AG04450 (cell line): ENCODE measurements around the gene GLG1. TPM values are rescaled to one million over a fixed set of nuclear protein-coding genes. Genes with fewer than 3 reads are reported as not detected.
"Not testable (repeated sequence)": the region's sequence is repeated elsewhere in the genome, so short reads cannot be mapped to it uniquely, and the experiment has no call there.

Source experiments
- CTCF ChIA-PET: fragments of 300-600, 350-600 bp; formaldehyde crosslinking; extraction: SDS; loops from one replicate; lab custom pipeline; 2022; ENCODE audit warnings: antibody characterized with exemption, inconsistent platforms; lab: Charles Lee
- POLR2A ChIA-PET: fragments of 350-600 bp; formaldehyde crosslinking; extraction: SDS; loops from one replicate; lab custom pipeline; 2021; ENCODE audit warnings: antibody characterized with exemption, inconsistent platforms; lab: Yijun Ruan, JAX
- DNase-seq: peaks from one replicate; pipeline ENCODE4 v3.0.0-alpha.2; 2011; ENCODE audit warnings: low read depth, low spot score
- H3K27ac ChIP-seq: one replicate; pipeline ENCODE4 v1.5.1; 2012; ENCODE audit warnings: low read depth, low read length, control low read depth
- H3K27me3 ChIP-seq: one replicate; pipeline ENCODE4 v1.6.0; 2012; ENCODE audit warnings: low read length; ENCODE audit not compliant: control insufficient read depth, insufficient read depth
- H3K4me3 ChIP-seq: 2 replicates; pipeline ENCODE4 v1.5.1; 2011; ENCODE audit warnings: mild to moderate bottlenecking, low read depth, low read length, control low read depth
- H3K9me3 ChIP-seq: 2 replicates; pipeline ENCODE4 v1.5.1; 2012; ENCODE audit warnings: low read length; ENCODE audit not compliant: control insufficient read depth, insufficient read depth
- polyA plus RNA-seq: library from polyadenylated mRNA; depleted of rRNA; stranded (reverse); fragments of >200 nt; gene quantifications from 2 replicates; pipeline ENCODE4 v1.2.3, GENCODE V29; 2011
- TF ChIP-seq, protein P1 (sequence below): IDR thresholded peaks from 2 replicates; pipeline ENCODE4 v1.5.1; 2011; ENCODE audit warnings: low read depth, low read length, control low read depth, inconsistent platforms

The GLG1 gene
- polyA plus RNA-seq, 1 experiment = 188 TPM

DNA sequence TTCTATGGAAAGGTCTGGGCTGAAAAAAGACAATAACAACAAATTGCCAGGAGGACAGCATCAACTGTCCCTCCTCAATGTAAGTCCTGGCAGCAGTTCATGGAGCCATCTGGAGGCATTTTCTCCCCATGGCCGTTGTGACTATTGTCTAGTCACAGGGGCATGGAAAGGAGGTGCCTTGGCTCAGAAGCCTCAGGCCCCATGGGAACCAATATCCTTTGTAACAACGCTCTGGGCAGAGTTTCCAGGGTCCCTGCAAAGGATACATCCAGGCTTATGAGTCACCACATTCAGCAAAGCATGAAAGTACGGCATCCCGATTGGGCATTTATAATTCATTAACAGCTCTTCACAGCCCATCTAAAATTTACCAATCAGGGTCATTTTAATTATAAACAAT, 85.2 kb downstream of the GLG1 start:
- H3K27ac ChIP-seq = no peak overlapping the region
- TF ChIP-seq, protein P1, sequence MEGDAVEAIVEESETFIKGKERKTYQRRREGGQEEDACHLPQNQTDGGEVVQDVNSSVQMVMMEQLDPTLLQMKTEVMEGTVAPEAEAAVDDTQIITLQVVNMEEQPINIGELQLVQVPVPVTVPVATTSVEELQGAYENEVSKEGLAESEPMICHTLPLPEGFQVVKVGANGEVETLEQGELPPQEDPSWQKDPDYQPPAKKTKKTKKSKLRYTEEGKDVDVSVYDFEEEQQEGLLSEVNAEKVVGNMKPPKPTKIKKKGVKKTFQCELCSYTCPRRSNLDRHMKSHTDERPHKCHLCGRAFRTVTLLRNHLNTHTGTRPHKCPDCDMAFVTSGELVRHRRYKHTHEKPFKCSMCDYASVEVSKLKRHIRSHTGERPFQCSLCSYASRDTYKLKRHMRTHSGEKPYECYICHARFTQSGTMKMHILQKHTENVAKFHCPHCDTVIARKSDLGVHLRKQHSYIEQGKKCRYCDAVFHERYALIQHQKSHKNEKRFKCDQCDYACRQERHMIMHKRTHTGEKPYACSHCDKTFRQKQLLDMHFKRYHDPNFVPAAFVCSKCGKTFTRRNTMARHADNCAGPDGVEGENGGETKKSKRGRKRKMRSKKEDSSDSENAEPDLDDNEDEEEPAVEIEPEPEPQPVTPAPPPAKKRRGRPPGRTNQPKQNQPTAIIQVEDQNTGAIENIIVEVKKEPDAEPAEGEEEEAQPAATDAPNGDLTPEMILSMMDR = no peak
- CTCF ChIA-PET = interaction anchor here (0.6 kb wide), 1 partner anchor 15 kb away, joined by 4 read pairs; no protein-coding TSS in a partner anchor
- no peaks in the 10 kb centered on the region for H3K27me3 ChIP-seq
- H3K9me3 ChIP-seq = no peaks in the 10 kb centered on the region
- no peak overlapping the region for H3K4me3 ChIP-seq
- POLR2A ChIA-PET = no interaction called here
- DNase-seq = no peak

DNA sequence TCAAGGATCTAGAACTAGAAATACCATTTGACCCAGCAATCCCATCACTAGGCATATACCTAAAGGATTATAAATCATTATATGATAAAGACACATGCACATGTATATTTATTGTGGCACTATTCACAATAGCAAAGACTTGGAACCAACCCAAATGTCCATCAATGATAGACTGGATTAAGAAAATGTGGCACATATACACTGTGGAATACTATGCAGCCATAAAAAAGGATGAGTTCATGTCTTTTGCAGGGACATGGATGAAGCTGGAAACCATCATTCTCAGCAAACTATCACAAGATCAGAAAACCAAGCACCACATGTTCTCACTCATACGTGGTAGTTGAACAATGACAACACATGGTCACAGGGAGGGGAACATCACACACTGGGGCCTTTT, 88.0 kb downstream of the GLG1 start:
- H3K4me3 ChIP-seq, H3K27ac ChIP-seq, POLR2A ChIA-PET, H3K9me3 ChIP-seq, H3K27me3 ChIP-seq, DNase-seq: not testable (repeated sequence)
- CTCF ChIA-PET = interaction anchor here (0.6 kb wide), 1 partner anchor 16 kb away, joined by 3 read pairs; no protein-coding TSS in a partner anchor

DNA sequence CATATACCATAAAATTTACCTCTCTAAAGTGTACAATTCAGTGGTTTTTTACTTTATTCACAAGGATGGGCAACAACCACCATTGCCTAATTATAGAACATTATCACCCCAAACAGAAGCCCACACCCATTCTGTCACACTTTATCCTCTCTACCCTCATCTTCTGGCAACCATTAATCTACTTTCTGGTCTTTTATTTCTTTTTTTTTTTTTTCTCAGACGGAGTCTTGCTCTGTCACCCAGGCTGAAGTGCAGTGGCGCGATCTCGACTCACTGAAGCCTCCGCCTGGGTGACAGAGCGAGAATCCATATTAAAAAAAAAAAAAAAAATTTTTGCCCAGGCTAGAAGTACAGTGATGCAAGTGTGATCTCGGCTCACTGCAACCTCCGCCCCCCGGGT, 95.0 kb downstream of the GLG1 start:
- CTCF ChIA-PET = no interaction called here
- H3K9me3 ChIP-seq = no peaks in the 10 kb centered on the region
- H3K27ac ChIP-seq = no peak overlapping the region
- TF ChIP-seq, protein P1 = no peak
- POLR2A ChIA-PET = no interaction called here
- no peak overlapping the region for H3K4me3 ChIP-seq
- DNase-seq = no peak
- no peaks in the 10 kb centered on the region for H3K27me3 ChIP-seq

DNA sequence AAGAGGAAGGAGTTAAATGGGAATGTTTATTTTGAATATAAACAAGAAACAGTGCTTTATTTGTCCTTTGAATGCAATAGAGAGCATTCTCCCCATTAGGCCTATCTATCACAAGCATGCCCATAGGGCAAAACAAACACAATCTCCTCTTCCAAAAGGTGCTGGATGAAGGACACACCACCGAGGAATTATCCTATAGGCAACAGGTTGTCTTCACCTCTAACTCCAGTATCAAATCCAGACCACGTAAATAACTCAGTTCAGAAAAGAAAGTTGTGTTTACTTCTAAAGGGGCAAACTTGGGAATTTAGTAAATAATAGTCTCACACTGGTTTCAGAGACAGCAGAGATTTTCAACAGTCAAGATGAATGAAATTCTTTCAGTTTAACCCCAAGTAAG, 101.9 kb downstream of the GLG1 start:
- Histone ChIP-seq H3K27ac (no peak overlapping the region), H3K4me3 (no peak overlapping the region), H3K27me3 (no peaks in the 10 kb centered on the region), H3K9me3 (no peaks in the 10 kb centered on the region)
- ChIA-PET POLR2A (no interaction called here), CTCF (no interaction called here)
- TF ChIP-seq, protein P1 = no peak
- DNase-seq = no peak

DNA sequence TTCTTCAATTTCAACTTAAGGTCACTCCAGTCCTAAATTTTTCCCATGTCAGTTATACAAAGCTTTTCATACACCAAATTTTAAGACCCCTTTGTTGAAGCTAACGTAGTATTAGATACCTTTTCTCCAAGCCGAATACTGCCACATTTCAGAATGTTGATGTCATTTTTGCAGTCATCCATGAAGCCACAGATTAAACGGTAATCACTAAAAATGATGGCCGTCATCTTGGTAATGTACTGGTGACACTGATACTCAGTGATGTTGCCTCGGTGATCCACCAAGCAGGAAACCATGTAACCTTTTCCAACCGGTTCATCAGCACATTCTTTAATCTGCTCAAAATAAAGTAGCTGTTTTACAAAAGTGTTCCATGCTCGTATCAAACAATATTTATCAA, 103.5 kb downstream of the GLG1 start:
- no peak for DNase-seq
- no peak overlapping the region for H3K4me3 ChIP-seq
- CTCF ChIA-PET = interaction anchor here (0.5 to 0.6 kb wide), 2 partner anchors 12 to 16 kb away, joined by 3 to 4 read pairs; no protein-coding TSS in a partner anchor
- POLR2A ChIA-PET = no interaction called here
- TF ChIP-seq, protein P1 = no peak
- H3K9me3 ChIP-seq = no peaks in the 10 kb centered on the region
- no peak overlapping the region for H3K27ac ChIP-seq
- H3K27me3 ChIP-seq = no peaks in the 10 kb centered on the region
